WI38 (cell line): ENCODE measurements around the gene FANCI.

Source experiments
- H3K4me3 ChIP-seq: 2 replicates; pipeline ENCODE4 v1.5.1; 2011; ENCODE audit warnings: low read depth, mild to moderate bottlenecking, control low read depth, low read length
- TF ChIP-seq, protein P1 (sequence below): IDR thresholded peaks from 2 replicates; pipeline ENCODE4 v1.5.1; 2012; ENCODE audit warnings: low read depth, mild to moderate bottlenecking, control low read depth, low read length

The FANCI gene

DNA sequence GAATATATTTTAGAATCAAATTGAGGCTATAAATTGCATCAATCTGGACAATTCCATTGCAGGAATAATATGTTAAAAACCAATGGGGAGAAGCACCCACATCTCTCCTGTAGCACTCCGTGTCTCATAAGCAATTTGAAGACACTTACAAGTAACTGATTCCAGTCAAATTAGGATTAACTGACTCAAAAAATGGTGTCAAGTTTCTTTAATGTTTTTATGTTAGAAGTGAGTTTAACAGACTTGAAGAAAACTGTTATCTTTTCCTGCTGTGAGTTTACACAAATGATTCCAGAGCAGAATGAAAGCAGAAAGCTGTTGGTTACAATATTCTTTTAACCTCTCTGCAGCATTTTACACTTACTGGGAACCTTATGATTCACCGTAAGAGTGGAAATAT lies 45.6 kb upstream of the FANCI start:
- H3K4me3 ChIP-seq: no peak overlapping the region
- TF ChIP-seq, protein P1, sequence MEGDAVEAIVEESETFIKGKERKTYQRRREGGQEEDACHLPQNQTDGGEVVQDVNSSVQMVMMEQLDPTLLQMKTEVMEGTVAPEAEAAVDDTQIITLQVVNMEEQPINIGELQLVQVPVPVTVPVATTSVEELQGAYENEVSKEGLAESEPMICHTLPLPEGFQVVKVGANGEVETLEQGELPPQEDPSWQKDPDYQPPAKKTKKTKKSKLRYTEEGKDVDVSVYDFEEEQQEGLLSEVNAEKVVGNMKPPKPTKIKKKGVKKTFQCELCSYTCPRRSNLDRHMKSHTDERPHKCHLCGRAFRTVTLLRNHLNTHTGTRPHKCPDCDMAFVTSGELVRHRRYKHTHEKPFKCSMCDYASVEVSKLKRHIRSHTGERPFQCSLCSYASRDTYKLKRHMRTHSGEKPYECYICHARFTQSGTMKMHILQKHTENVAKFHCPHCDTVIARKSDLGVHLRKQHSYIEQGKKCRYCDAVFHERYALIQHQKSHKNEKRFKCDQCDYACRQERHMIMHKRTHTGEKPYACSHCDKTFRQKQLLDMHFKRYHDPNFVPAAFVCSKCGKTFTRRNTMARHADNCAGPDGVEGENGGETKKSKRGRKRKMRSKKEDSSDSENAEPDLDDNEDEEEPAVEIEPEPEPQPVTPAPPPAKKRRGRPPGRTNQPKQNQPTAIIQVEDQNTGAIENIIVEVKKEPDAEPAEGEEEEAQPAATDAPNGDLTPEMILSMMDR: no peak

DNA sequence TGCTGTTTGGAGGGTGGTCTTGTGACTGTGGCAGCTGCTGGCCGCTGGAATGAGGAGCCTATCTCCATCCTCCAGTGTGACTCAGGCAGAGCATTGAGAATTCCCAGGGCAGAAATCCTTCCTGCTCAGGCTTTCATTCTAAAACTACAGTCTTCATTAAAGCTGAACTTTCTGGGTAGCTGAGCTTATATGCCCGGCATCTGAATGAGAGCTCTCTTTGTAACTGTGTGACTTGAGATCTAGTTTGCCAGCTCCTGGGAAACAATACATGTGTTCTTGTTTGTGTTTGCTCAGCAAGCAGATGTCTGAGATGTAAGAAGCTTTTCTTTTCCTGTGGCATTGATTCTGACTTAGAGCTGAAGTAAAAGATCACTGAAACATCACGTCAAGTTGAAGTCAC lies 44.8 kb upstream of the FANCI start:
- TF ChIP-seq, protein P1: no peak
- H3K4me3 ChIP-seq: no peak overlapping the region

DNA sequence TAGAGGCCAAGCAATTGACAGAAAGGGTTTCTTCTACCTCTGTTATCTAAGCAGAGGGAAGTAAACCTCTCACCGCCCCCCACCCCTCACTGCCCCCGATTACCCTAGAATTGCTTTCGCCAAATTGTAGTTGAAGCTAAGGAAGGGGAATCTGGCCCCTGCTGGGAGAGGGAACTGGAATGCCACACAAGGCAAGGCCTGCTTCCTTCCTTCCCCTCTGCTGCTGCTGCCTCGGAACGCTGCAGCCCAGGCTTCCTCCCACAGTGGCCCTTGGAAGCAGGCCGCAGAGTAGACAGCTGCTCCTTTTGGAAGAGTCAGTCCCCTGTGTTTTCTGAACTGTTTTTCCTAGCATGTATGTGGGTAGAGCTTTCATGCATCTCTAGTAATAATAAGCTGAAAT lies 44.0 kb upstream of the FANCI start:
- TF ChIP-seq, protein P1: no peak

DNA sequence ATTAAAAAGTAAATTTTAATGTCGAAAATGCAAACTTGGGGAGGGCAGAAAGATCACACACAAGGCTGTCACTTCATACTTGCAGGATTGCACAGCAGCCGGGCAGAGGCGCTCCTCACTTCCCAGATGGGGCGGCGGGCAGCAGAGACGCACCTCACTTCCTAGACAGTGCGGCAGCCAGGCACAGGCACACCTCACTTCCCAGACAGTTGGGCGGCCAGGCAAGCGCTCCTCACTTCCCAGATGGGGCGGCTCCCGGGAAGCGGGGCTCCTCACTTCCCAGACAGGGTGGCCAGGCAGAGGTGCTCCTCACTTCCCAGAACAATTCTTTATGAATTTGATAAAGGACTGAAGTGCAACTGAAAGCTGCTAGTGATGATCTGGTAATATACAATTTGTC lies 43.6 kb upstream of the FANCI start:
- no peak overlapping the region for H3K4me3 ChIP-seq
- TF ChIP-seq, protein P1: no peak

More for the DNA sequence above, 44.0 kb upstream of the FANCI start:
- no peak overlapping the region for H3K4me3 ChIP-seq

DNA sequence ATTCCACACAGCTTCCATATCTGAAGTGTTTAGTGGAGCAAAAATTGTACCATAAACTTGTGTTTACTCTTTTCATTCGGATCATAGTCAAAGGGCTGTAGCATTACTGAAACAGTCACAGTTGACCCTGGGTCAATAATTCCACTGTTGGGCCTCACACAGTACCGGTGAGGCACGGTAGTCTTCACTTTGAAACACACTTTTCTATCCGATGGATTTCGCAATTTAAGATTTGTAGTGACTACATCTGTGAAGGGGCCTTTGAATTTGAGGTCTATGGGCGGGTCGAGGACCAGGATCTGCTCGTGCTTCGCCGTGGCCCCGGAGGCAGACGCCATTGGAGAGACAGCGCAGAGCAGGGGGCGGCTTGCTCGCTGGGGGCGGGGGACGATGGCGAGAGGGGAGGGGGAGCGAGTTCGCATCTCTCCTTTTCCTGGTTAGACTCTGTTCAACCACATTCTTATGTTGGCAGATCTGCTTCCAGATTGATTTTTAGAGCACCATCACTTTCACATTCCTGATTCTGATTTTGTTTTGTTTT lies 42.2 kb upstream of the FANCI start:
- H3K4me3 ChIP-seq: no peak overlapping the region
- TF ChIP-seq, protein P1: no peak

DNA sequence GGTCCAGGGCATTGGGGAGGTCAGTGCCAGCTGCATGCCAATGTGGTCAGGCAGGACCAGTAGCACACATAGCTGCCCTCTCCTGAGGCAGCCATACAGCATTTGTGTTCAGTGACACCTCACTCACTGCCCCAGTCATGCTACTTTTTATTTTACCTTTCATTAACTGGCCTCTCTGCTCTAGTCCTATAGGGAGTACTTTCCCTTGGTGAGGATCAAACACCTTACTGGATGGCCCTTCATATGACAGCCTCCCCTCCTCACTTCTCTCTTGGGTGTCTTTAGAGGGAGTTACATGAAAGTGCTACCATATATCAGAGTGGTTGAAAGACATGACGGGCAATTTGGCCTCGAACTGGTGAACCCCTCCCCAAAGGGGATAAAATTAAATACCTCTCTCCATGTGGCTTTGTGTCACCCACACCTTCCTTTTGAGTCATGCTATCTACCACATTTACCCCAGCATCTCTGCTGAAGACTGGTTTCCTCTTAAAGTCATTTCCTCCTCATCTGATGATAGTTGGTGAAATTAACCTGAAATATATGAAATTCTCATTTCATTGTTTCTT lies 40.0 kb upstream of the FANCI start:
- TF ChIP-seq, protein P1: no peak
- H3K4me3 ChIP-seq: no peak overlapping the region

DNA sequence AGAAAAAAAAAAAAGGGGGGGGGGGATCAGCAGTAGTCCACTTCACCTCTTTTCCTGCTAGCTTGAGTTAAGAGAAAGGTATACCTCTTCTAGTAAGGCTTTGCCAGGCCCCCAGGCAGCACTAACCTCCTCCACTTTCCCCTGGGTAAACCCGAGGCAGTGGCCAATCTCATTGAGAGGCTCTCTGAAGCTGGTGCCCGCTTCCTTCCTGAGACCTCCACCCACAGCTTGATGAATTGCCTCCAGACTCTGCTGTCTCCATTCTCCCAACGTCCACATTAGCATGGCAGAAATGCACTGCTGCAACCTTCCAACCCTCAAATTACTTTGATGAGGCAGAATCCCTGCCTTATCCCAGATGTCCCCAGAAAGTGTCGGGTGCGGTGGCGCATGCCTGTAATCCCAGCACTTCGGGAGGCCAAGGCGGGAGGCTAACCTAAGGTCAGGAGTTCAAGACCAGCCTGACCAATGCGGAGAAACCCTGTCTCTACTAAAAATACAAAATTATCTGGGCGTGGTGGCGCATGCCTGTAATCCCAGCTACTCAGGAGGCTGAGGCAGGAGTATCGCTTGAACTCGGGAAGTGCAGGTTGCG lies 37.7 kb upstream of the FANCI start:
- TF ChIP-seq, protein P1: no peak
- H3K4me3 ChIP-seq: no peak overlapping the region
